A673 (cell line): ENCODE measurements around the gene UMODL1.

Experiments
- EZH2 ChIP-seq: fragments of 200-600 bp; sonication (generic); IDR thresholded peaks from 2 replicates; pipeline ENCODE4 v1.6.1; 2017; ENCODE audit warnings: borderline replicate concordance, low read depth, mild to moderate bottlenecking, mixed read lengths, antibody characterized with exemption, low read length; ENCODE audit not compliant: poor library complexity, severe bottlenecking
- TF ChIP-seq, protein P1 (sequence below): fragments of 300-800, 200-600 bp; sonication (generic); conservative IDR thresholded peaks from 2 replicates; pipeline ENCODE4 v1.5.1; 2017; ENCODE audit warnings: low read depth, mild to moderate bottlenecking, antibody characterized with exemption, low read length, moderate library complexity, mixed read lengths

DNA sequence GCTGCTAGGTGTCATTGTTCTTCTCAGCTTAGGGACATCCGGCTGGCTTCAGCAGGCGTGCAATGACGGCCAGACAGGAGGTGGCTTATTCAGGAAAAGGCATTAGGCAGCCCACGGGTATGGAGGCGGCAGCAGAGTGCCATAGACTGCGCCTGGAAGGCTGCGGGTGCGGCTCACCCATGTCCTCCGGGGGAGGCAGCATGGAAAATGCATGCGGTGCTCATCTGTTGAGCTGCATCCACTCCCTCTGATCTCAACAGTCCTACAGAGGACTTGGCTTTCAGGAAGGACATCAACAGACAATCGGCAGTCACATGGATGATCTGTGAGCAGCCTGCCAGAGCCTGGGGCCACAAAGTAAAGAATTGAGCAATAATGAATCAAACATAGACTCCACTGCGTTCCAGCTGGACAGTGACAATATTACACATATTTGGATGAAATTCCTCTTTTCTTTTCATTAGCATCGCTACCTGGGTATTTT lies 42.9 kb downstream of the UMODL1 start:
- TF ChIP-seq, protein P1, sequence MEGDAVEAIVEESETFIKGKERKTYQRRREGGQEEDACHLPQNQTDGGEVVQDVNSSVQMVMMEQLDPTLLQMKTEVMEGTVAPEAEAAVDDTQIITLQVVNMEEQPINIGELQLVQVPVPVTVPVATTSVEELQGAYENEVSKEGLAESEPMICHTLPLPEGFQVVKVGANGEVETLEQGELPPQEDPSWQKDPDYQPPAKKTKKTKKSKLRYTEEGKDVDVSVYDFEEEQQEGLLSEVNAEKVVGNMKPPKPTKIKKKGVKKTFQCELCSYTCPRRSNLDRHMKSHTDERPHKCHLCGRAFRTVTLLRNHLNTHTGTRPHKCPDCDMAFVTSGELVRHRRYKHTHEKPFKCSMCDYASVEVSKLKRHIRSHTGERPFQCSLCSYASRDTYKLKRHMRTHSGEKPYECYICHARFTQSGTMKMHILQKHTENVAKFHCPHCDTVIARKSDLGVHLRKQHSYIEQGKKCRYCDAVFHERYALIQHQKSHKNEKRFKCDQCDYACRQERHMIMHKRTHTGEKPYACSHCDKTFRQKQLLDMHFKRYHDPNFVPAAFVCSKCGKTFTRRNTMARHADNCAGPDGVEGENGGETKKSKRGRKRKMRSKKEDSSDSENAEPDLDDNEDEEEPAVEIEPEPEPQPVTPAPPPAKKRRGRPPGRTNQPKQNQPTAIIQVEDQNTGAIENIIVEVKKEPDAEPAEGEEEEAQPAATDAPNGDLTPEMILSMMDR: no peak
- TF ChIP-seq EZH2: no peak
